Measurements from ENCODE around the gene PHF20. TPM values are rescaled to one million over a fixed set of nuclear protein-coding genes. Genes with fewer than 3 reads are reported as not detected.
A peak's percentile ranks its signal among the peaks of the same experiment; 100 is the strongest.
"Not testable (repeated sequence)": the region's sequence is repeated elsewhere in the genome, so short reads cannot be mapped to it uniquely, and the experiment has no call there.

PHF20 gene
- 32.5 and 34.5 TPM in 2 replicates for total RNA-seq

DNA sequence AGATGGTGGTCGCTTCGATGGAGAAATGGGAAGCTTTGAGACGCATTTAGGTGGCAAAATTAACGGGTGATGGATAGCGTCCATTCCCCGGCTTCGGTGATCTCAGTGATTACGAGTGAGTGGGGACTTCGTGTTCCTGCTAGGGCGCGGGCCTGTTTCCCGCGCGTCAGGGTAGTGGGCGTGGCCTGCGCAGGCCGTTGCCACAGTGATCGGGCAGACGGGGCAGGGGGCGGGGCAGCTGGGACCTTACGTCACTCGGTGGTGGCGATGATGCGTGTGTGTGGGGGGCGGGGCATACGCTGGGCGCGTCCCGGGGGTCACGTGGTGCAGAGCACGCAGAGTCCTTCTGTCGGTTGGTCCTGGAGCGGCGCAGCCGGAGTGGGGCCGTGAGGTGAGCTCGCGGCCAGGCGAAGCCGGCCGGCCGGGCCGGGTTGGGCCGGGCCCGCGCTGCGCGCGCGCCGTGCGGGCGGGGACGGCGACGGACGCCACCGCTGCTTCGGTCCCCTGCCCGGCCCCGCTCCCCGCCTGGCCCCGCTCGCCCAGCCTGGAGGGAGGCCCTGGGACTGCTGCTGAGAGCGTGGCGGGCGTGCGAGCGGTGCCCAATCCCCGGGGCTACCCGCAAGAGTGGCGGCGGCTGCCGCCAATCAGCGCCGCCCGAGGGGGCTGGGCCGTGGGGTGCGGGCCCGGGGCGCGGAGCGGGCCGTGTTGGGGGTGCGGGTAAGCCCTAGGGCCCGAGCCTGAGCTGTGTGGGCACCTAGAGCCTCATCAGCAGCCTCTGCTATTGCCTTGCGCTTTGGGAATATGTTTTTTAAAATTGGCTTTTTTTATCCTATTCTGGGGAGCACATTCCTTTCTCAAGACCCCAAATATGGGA is at the start of gene PHF20:
PHF20 (plus strand) TSS at position 327 of the 874 bp plus-strand sequence. CDS start 29,508 bp downstream, outside the sequence.
- DNase-seq (ENCODE audit: low read depth), result peak; percentile 98
- H3K4me3 ChIP-seq (ENCODE audit: low read depth, low read length), result peak within 1 kb of the TSS; percentile 90
- TF ChIP-seq, protein P1, sequence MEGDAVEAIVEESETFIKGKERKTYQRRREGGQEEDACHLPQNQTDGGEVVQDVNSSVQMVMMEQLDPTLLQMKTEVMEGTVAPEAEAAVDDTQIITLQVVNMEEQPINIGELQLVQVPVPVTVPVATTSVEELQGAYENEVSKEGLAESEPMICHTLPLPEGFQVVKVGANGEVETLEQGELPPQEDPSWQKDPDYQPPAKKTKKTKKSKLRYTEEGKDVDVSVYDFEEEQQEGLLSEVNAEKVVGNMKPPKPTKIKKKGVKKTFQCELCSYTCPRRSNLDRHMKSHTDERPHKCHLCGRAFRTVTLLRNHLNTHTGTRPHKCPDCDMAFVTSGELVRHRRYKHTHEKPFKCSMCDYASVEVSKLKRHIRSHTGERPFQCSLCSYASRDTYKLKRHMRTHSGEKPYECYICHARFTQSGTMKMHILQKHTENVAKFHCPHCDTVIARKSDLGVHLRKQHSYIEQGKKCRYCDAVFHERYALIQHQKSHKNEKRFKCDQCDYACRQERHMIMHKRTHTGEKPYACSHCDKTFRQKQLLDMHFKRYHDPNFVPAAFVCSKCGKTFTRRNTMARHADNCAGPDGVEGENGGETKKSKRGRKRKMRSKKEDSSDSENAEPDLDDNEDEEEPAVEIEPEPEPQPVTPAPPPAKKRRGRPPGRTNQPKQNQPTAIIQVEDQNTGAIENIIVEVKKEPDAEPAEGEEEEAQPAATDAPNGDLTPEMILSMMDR (IDR thresholded peaks at IDR 0.05; ENCODE audit: insufficient read depth, low read depth, low read length), result no peak

DNA sequence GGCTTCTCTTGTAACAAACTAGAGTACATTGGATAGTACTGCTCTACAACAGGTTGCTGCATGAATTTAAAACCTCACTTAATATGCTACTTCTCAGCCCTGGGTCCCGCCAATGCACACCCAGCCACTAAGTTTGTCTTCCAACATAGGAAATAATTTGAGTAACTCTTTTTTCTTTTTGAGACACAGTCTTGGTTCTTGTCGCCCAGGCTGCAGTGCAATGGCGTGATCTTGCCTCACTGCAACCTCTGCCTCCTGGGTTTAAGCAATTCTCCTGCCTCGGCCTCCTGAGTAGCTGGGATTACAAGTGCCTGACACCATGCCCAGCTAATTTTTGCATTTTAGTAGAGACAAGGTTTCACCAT is 48.6 kb upstream of the PHF20 start:
- not testable (repeated sequence) for DNase-seq (ENCODE audit: low read depth); H3K4me3 ChIP-seq (ENCODE audit: low read depth, low read length)

DNA sequence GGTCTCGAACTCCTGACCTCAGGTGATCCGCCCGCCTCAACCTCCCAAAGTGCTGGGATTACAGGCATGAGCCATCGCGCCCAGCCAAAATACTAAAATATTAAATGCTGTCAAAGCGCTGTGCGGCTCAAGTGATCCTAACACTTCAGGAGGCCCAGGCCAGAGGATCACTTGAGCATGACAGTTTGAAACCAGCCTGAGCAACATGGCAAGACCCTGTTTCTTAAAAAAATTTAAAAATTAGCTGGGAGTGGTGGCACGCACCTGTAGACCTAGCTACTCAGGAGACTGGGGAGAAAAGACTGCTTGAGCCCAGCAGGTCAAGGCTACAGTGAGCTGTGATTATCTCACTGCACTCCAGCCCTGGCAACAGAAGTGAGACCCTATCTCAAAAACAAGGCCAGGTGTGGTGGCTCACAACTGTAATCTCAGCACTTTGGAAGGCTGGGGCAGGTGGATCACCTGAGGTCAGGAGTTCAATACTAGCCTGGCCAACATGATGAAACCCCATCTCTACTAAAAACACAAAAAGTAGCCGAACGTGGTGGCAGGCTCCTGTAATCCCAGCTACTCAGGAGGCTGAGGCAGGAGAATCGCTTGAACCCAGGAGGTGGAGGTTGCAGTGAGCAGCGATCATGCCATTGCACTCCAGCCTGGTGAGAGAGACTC is 48.0 kb upstream of the PHF20 start:
- not testable (repeated sequence) for H3K4me3 ChIP-seq (ENCODE audit: low read depth, low read length); DNase-seq (ENCODE audit: low read depth)

DNA sequence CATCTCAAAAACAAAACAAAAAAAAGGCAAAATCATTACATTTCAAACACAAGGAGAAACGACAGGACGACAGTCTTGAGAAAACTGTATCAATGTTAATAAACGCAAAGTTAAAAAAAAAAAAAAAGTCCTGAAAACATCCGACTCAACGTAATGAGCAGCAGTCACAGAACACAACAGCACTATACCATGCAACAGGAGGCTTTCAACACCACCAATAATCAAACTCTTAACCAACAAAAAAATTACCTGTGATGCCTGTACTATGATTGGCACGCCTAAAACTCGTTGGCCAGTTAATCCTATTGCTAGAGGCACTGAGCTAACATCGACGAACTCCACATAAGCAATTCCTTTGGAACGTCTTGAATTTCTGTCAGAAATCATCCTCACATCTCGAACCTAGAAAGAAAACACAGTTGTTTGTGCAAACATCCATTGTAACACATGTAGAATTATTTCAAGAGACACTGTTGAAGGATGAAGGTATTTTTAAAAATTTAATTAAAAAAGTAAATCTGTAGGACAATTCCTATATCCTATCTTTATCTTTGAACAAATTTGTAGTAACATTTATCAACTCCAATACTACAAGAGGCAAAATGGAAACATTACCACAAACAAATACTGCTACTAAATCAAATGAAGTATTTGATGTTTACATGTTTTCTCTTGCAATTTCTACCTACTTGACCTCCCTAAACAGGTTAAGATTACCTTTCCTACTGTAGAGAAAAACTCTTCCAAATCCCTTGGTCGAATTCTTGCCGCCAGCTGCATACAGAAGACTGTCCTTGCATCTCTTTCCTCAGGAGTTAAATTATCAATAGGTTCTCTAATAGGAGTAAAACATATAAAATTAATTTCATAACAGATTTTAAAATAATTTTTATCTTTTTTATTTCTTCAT is 47.2 kb upstream of the PHF20 start:
- H3K4me3 ChIP-seq (ENCODE audit: low read depth, low read length), result no peak overlapping the region
- TF ChIP-seq, protein P1 (IDR thresholded peaks at IDR 0.05; ENCODE audit: insufficient read depth, low read depth, low read length), result no peak
- no peak for DNase-seq (ENCODE audit: low read depth)

DNA sequence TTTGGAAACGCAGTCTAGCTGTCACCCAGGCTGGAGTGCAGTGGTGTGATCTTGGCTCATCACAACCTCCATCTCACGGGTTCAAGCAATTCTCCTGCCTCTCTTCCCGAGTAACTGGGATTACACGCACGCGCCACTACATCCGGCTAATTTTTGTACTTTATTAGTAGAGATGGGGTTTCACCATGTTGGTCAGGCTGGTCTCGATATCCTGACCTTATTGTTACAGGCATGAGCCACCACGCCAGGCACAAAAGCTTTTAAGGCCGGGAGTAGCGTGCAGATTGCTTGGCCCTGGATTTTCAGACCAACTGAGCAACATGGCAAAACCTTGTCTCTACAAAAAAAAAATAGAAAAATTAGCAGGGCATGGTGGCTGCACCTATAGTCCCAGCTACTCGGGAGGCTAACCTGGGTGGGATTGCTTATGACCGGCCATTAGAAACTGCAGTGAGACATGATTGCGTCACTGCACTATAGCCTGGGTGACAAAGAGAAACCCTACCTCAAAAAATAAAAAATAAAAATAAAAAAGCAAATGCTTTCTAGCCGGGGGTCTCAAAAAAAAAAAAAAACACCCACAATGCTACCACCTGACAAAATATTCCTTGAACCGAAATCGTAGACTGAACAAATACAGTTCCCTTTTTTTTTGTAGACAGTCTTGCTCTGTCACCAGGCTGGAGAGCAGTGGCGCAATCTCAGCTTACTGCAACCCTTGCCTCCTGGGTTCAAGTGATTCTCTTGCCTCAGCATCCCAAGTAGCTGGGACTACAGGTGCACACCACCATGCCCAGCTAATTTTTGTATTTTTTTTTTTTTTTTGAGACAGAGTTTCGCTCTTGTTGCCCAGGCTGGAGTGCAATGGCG is 44.7 kb upstream of the PHF20 start:
- TF ChIP-seq, protein P1 (IDR thresholded peaks at IDR 0.05; ENCODE audit: insufficient read depth, low read depth, low read length), result no peak
- H3K4me3 ChIP-seq (ENCODE audit: low read depth, low read length), result no peak overlapping the region
- DNase-seq (ENCODE audit: low read depth), result no peak

DNA sequence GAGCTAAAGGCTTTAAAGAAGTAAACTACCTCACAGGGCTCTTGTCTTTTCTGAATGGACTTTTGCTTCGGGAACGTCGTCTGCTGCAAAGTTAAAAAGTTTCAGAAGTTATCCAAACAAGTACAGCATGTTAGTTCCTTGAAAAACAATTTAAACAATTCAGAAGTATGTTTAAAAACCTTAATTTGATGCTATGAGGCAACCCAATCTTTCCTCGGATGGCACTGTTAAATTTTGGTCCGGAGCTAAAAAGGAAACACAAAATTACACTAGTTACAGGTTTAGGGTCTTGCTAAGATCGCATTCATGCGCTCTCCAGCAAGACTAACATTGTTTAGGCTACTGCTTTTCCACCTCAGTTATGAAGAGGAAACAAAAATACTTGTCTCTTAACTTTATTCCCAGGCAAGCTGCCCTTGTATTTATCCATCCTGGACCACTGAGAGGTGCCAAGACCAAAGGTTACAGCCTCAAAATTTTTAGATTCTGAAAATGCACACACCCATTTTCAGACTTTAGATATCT is 42.5 kb upstream of the PHF20 start:
- DNase-seq (ENCODE audit: low read depth), result no peak
- TF ChIP-seq, protein P1 (IDR thresholded peaks at IDR 0.05; ENCODE audit: insufficient read depth, low read depth, low read length), result no peak

More for the DNA sequence above, 42.5 kb upstream of the PHF20 start:
- H3K4me3 ChIP-seq (ENCODE audit: low read depth, low read length), result no peak overlapping the region

All from fibroblast of villous mesenchyme (primary cell).